SU-DHL-6 (cell line): ENCODE results near the gene BFAR.

Source experiments
- EZH2phosphoT487 ChIP-seq: fragments of 200-600 bp; sonication (generic), shearing (Covaris generic); conservative IDR thresholded peaks from 2 replicates; pipeline ENCODE4 v1.6.1; 2018; ENCODE audit warnings: mild to moderate bottlenecking, antibody characterized with exemption, low read length, moderate library complexity, mixed read lengths
- TF ChIP-seq, protein P1 (sequence below): fragments of 200-600 bp; sonication (generic); IDR thresholded peaks from one replicate; pipeline ENCODE4 v1.5.1; 2017; ENCODE audit warnings: antibody characterized with exemption, mild to moderate bottlenecking, low read length, moderate library complexity; ENCODE audit not compliant: insufficient read depth, poor library complexity, severe bottlenecking

DNA sequence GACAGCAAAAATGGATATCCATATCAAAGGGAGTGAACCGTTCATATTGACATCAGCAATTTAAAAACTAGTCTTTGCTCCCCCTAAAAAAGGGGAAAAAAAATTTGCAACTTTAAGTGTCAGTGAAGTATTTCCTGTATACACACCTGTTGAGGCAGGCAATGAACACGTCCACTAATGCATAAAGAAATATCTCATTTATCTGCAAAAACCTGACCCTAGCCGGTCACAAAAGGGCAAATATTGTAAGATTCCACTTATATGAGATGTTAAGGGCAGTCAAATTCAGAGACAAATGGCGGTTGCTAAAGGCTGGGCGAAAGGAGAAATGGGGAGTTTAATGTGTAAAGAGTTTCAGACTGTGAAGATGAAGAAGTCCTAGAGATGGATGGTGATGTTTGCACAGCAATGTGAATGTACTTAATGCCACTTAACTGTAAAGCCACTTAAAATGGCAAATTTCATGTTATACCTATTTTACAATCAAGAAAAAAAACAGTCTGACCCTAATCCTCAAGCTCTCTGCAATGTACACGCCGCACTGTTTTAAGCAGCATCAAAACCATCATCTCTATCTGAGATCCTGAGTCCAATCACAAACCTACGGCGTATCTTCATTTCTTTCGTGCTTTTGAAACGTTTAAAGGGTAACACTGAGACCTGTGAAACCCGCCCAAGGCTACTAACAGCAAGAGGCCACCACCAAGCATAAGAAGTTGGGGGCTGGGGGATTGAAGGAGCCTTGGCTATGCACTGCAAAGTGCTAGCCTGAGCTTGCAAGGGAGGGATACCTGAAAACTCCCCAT is 3.7 kb upstream of the BFAR start:
- TF ChIP-seq, protein P1, sequence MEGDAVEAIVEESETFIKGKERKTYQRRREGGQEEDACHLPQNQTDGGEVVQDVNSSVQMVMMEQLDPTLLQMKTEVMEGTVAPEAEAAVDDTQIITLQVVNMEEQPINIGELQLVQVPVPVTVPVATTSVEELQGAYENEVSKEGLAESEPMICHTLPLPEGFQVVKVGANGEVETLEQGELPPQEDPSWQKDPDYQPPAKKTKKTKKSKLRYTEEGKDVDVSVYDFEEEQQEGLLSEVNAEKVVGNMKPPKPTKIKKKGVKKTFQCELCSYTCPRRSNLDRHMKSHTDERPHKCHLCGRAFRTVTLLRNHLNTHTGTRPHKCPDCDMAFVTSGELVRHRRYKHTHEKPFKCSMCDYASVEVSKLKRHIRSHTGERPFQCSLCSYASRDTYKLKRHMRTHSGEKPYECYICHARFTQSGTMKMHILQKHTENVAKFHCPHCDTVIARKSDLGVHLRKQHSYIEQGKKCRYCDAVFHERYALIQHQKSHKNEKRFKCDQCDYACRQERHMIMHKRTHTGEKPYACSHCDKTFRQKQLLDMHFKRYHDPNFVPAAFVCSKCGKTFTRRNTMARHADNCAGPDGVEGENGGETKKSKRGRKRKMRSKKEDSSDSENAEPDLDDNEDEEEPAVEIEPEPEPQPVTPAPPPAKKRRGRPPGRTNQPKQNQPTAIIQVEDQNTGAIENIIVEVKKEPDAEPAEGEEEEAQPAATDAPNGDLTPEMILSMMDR, result no peak
- no peak for TF ChIP-seq EZH2phosphoT487
